GM06990 (cell line): ENCODE measurements around the gene PIAS4.

Source experiments
- DNase-seq: peaks from one replicate; pipeline ENCODE4 v3.0.0-alpha.2; 2011; ENCODE audit not compliant: insufficient read length; ENCODE audit errors: extremely low read depth
- H3K27me3 ChIP-seq: replicated peaks from 2 replicates; pipeline ENCODE4 v1.6.0; 2011; ENCODE audit warnings: low read length; ENCODE audit not compliant: control insufficient read depth, insufficient read depth
- H3K36me3 ChIP-seq: 2 replicates; pipeline ENCODE4 v1.5.1; 2011; ENCODE audit warnings: low read length; ENCODE audit not compliant: control insufficient read depth, insufficient read depth
- H3K4me3 ChIP-seq: replicated peaks from 2 replicates; pipeline ENCODE4 v1.5.1; 2011; ENCODE audit warnings: low read depth, mild to moderate bottlenecking, control low read depth, low read length
- CTCF ChIP-seq: IDR thresholded peaks from 2 replicates; pipeline ENCODE4 v1.5.1; 2011; ENCODE audit warnings: low read length, control low read depth, mild to moderate bottlenecking, inconsistent platforms; ENCODE audit not compliant: insufficient read depth, poor library complexity, severe bottlenecking

The PIAS4 gene

GRCh38 chr19:4013886-4014540 is 6.5 kb downstream of the PIAS4 start:
- H3K36me3 ChIP-seq = peaks cover 20% of the 10 kb centered on the region

GRCh38 chr19:4014541-4015491 is 7.3 kb downstream of the PIAS4 start:
- Histone ChIP-seq H3K4me3 (no peak overlapping the region), H3K36me3 (peaks cover 22% of the 10 kb centered on the region), H3K27me3 (no peaks in the 10 kb centered on the region)
- DNase-seq = no peak
- no peak for TF ChIP-seq CTCF

More at GRCh38 chr19:4013886-4014540, 6.5 kb downstream of the PIAS4 start:
- DNase-seq = no peak
- no peaks in the 10 kb centered on the region for H3K27me3 ChIP-seq
- H3K4me3 ChIP-seq = no peak overlapping the region
- no peak for TF ChIP-seq CTCF

- no peak for DNase-seq
- Histone ChIP-seq H3K4me3 (no peak overlapping the region), H3K27me3 (no peaks in the 10 kb centered on the region), H3K36me3 (peaks cover 22% of the 10 kb centered on the region)
- TF ChIP-seq CTCF = no peak
Observed at GRCh38 chr19:4015705-4016402, 8.3 kb downstream of the PIAS4 start.

GRCh38 chr19:4016486-4016885 is 8.9 kb downstream of the PIAS4 start:
- DNase-seq = no peak
- Histone ChIP-seq H3K27me3 (no peaks in the 10 kb centered on the region), H3K4me3 (no peak overlapping the region), H3K36me3 (peaks cover 20% of the 10 kb centered on the region)
- TF ChIP-seq CTCF = no peak

GRCh38 chr19:4016903-4017638 is 9.5 kb downstream of the PIAS4 start:
- no peak overlapping the region for H3K4me3 ChIP-seq
- peaks cover 20% of the 10 kb centered on the region for H3K36me3 ChIP-seq

More at GRCh38 chr19:4016903-4017638, 9.5 kb downstream of the PIAS4 start:
- H3K27me3 ChIP-seq = no peaks in the 10 kb centered on the region
- no peak for TF ChIP-seq CTCF
- no peak for DNase-seq
